IMR-90 (cell line): ENCODE data around the gene RNASE4. TPM values are rescaled to one million over a fixed set of nuclear protein-coding genes. Genes with fewer than 3 reads are reported as not detected.

ENCODE experiments used
- ATAC-seq: fragments of 200-7000 bp; cut with Tn5 transposase; 2 replicates; pipeline ENCODE4 v1.9.1; 2020; ENCODE audit warnings: low read depth, mild to moderate bottlenecking, moderate library complexity
- BruUV-seq: library from RNA; stranded (reverse); fragments of 400-500 nt; replicated peaks from 2 replicates; lab custom pipeline; 2021; lab: Mats Ljungman, UMichigan
- CTCF ChIA-PET: fragments of 300-600 bp; formaldehyde crosslinking; extraction: SDS; loops from one replicate; lab custom pipeline; 2021; ENCODE audit warnings: antibody characterized with exemption; lab: Yijun Ruan, JAX
- POLR2A ChIA-PET: fragments of 300-600 bp; sonication (Branson Sonifier 250); formaldehyde crosslinking; loops from one replicate; lab custom pipeline; 2022; ENCODE audit warnings: antibody characterized with exemption; ENCODE audit not compliant: unreplicated experiment; lab: Charles Lee
- DNase-seq: peaks from one replicate; pipeline ENCODE4 v3.0.0; 2013
- H2AFZ ChIP-seq: replicated peaks from 2 replicates; pipeline ENCODE3; 2013; ENCODE audit warnings: low read length, mild to moderate bottlenecking; ENCODE audit not compliant: poor library complexity
- H2AK5ac ChIP-seq: 2 replicates; pipeline ENCODE4 v1.6.1; 2013; ENCODE audit warnings: low read depth, low read length, inconsistent platforms
- H2AK9ac ChIP-seq: replicated peaks from 2 replicates; pipeline ENCODE3; 2013; ENCODE audit warnings: mild to moderate bottlenecking, low read depth, low read length, moderate library complexity; ENCODE audit not compliant: poor library complexity
- H2BK120ac ChIP-seq: 2 replicates; pipeline ENCODE4 v1.6.1; 2013; ENCODE audit warnings: low read depth, low read length, inconsistent platforms
- H2BK15ac ChIP-seq: 3 replicates; pipeline ENCODE4 v1.6.1; 2013; ENCODE audit warnings: low read depth, low read length, inconsistent platforms
- H2BK20ac ChIP-seq: 2 replicates; pipeline ENCODE4 v1.6.1; 2013; ENCODE audit warnings: low read depth, mild to moderate bottlenecking, inconsistent platforms, low read length, moderate library complexity
- H2BK5ac ChIP-seq: 2 replicates; pipeline ENCODE4 v1.6.1; 2013; ENCODE audit warnings: mild to moderate bottlenecking, low read depth, low read length, inconsistent platforms; ENCODE audit not compliant: poor library complexity, severe bottlenecking
- H3K14ac ChIP-seq: replicated peaks from 2 replicates; pipeline ENCODE4 v1.6.1; 2013; ENCODE audit warnings: low read depth, low read length, inconsistent platforms
- H3K18ac ChIP-seq: 2 replicates; pipeline ENCODE4 v1.6.1; 2013; ENCODE audit warnings: low read depth, low read length, control low read depth
- H3K23ac ChIP-seq: 2 replicates; pipeline ENCODE4 v1.6.1; 2013; ENCODE audit warnings: low read depth, low read length, inconsistent platforms
- H3K27ac ChIP-seq: 2 replicates; pipeline ENCODE4 v1.5.1; 2013; ENCODE audit warnings: mild to moderate bottlenecking, control low read depth, low read length; ENCODE audit not compliant: insufficient read depth
- H3K27me3 ChIP-seq: 2 replicates; pipeline ENCODE4 v1.6.1; 2013; ENCODE audit warnings: low read length; ENCODE audit not compliant: control insufficient read depth, insufficient read depth
- H3K36me3 ChIP-seq: 2 replicates; pipeline ENCODE4 v1.6.1; 2013; ENCODE audit warnings: low read length, mixed read lengths; ENCODE audit not compliant: control insufficient read depth, insufficient read depth
- H3K4ac ChIP-seq: 2 replicates; pipeline ENCODE4 v1.6.1; 2013; ENCODE audit warnings: low read depth, low read length, inconsistent platforms
- H3K4me1 ChIP-seq: 2 replicates; pipeline ENCODE4 v1.6.1; 2013; ENCODE audit warnings: low read length, mixed read lengths; ENCODE audit not compliant: control insufficient read depth, insufficient read depth
- H3K4me2 ChIP-seq: 2 replicates; pipeline ENCODE4 v1.6.1; 2013; ENCODE audit warnings: low read depth, mild to moderate bottlenecking, control low read depth, low read length, moderate library complexity
- H3K4me3 ChIP-seq: 2 replicates; pipeline ENCODE4 v1.5.1; 2013; ENCODE audit warnings: low read depth, mild to moderate bottlenecking, control low read depth, low read length, moderate library complexity; ENCODE audit not compliant: insufficient read depth
- H3K56ac ChIP-seq: 2 replicates; pipeline ENCODE4 v1.6.1; 2013; ENCODE audit warnings: low read length, inconsistent platforms; ENCODE audit not compliant: insufficient read depth; ENCODE audit errors: extremely low read depth
- H3K79me1 ChIP-seq, 2 experiments: 2 replicates each; pipeline ENCODE4 v1.6.1; 2013; ENCODE audit warnings: low read length in 2 of 2, inconsistent platforms in 1 of 2, low read depth in 1 of 2
- H3K9ac ChIP-seq: 2 replicates; pipeline ENCODE4 v1.6.1; 2013; ENCODE audit warnings: low read depth, low read length, control low read depth
- H3K9me1 ChIP-seq: 2 replicates; pipeline ENCODE4 v1.6.1; 2013; ENCODE audit warnings: low read length, inconsistent platforms; ENCODE audit not compliant: insufficient read depth
- H3K9me3 ChIP-seq: 2 replicates; pipeline ENCODE4 v1.6.1; 2013; ENCODE audit warnings: low read length; ENCODE audit not compliant: control insufficient read depth, insufficient read depth
- H4K20me1 ChIP-seq: 2 replicates; pipeline ENCODE4 v1.6.1; 2013; ENCODE audit warnings: low read length, inconsistent platforms; ENCODE audit not compliant: insufficient read depth
- H4K5ac ChIP-seq: 2 replicates; pipeline ENCODE4 v1.6.1; 2013; ENCODE audit warnings: mild to moderate bottlenecking, low read depth, low read length, control low read depth
- H4K8ac ChIP-seq, 2 experiments: 2 replicates each; pipeline ENCODE4 v1.6.1; 2013; ENCODE audit warnings: low read depth in 2 of 2, low read length in 2 of 2, control low read depth in 1 of 2, inconsistent platforms in 1 of 2
- H4K91ac ChIP-seq: 2 replicates; pipeline ENCODE4 v1.6.1; 2013; ENCODE audit warnings: low read depth, low read length, inconsistent platforms; ENCODE audit not compliant: insufficient read depth
- CEBPB ChIP-seq: IDR thresholded peaks from 2 replicates; pipeline ENCODE4 v1.6.1; 2012; ENCODE audit warnings: low read depth, low read length, improper control_type of control experiment
- NFE2L2 ChIP-seq: fragments of 150-350 bp; IDR thresholded peaks from 2 replicates; pipeline ENCODE4 v1.6.1; 2016; ENCODE audit warnings: low read depth, mild to moderate bottlenecking, low read length
- RAD21 ChIP-seq: IDR thresholded peaks from 2 replicates; pipeline ENCODE4 v1.6.1; 2012; ENCODE audit warnings: low read length, improper control_type of control experiment
- WGBS, 2 experiments: methylation state at CpG; one replicate each; pipeline versions ENCODE4 v1.1.5 to v1.1.7; 2013; ENCODE audit warnings: missing lambda C conversion rate in 2 of 2; ENCODE audit not compliant: insufficient read length in 1 of 2; ENCODE audit errors: extremely low coverage in 2 of 2; 5-methylcytosine and 5-hydroxymethylcytosine counted together
- dilution Hi-C: fragments of 300-500 bp; cut with HindIII; formaldehyde crosslinking; loops from one replicate; pipeline ENCODE4 v1.14.3; 2018; ENCODE audit warnings: low sequenced_read_pairs; ENCODE audit not compliant: unreplicated experiment
- in situ Hi-C: fragments of 300-500 bp; cut with MboI; formaldehyde crosslinking; loops from 3 replicates; pipeline ENCODE4 v1.14.3; 2019; ENCODE audit warnings: low sequenced_read_pairs, inconsistent platforms, mixed read lengths
- intact Hi-C: fragments of 100-400 bp; cut with micrococcal nuclease; formaldehyde crosslinking; loops from 2 replicates; pipeline ENCODE4 v1.10.0; 2022
- polyA plus RNA-seq, 3 experiments: library from polyadenylated mRNA; depleted of rRNA; stranded (reverse); fragments of >200 nt; gene quantifications; 2 replicates each; pipeline ENCODE4 v1.2.3, GENCODE V29; 2012; ENCODE audit warnings: low replicate concordance in 1 of 3
- total RNA-seq: library from RNA; depleted of rRNA; stranded (reverse); fragments of >200 nt; gene quantifications from 2 replicates; pipeline ENCODE4 v1.2.3, GENCODE V29; 2012

RNASE4 gene
- total and polyA plus RNA-seq, 2 of the 4 experiments (the other 2 are of a cell fraction), result 10.4 to 11.6 TPM

DNA sequence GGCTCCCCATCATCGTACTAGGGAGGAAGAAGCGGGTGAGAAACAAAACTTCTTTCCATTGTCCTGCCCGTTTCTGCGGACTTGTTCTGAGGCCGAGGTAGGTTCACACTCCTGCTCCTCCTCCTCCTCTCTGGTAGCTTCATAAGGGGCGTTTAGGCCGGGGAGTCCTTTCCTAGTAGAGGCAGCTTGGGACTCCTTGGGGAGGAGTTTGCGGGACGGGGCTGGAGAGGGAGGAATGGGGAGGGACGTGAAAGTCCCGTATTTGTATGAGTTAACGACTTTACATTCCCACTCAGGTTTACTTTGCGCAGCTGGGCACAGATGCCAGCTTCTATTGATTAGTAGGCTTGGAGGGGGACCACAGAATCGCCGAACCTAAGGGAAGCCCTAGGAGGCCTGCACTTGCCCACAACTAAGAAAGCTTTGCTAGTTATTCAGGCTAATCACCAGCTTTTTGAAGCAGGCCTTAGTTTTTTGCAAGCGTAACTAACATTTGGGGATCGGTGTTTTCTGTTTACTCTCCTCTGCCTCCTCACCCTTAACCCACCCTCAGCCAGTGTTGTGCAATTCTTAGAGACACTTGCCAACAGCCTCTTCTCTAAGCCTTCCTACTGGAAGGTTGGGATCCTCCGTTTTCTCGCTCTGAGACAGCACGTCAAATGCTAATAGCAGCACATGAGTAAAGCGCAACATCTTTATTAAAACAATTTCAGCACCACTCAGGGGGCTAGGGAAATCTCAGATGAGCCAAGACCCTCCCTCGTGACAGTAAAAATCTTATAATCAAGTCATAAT lies 499 bp downstream of the RNASE4 start:
- 49% methylated on average over 4 of the region's 22 CpGs; no CpG with 5 or more reads in 1 of the 2 experiments for WGBS, 2 experiments
- peak overlapping the region; percentile 88 for H3K4me2 ChIP-seq
- 0 out of 2 replicates have a peak overlapping the region, but pooled peaks have one; percentile 7 for H2BK120ac ChIP-seq
- peak overlapping the region; percentile 48 for H2BK5ac ChIP-seq
- peak overlapping the region; percentile 65 for H3K4me3 ChIP-seq
- peak; percentile 43 for DNase-seq
- peak overlapping the region; percentile 58 for H3K27ac ChIP-seq
- H3K79me1 ChIP-seq, result peaks cover 3 to 6% of the 10 kb centered on the region in 2 experiments; a peak in 1 of 4 replicates
- POLR2A ChIA-PET, result no interaction called here
- peak overlapping the region; percentile 46; the same call in 1 of the 2 replicates for H3K18ac ChIP-seq
- H2BK15ac ChIP-seq, result no peak overlapping the region
- H3K4ac ChIP-seq, result peak overlapping the region; percentile 59
- peak overlapping the region; percentile 76 for H3K23ac ChIP-seq
- H2AK5ac ChIP-seq, result no peak overlapping the region
- H4K20me1 ChIP-seq, result peaks cover 6% of the 10 kb centered on the region
- H3K27me3 ChIP-seq, result no peaks in the 10 kb centered on the region
- H3K9ac ChIP-seq, result peak overlapping the region; percentile 86
- no peaks in the 10 kb centered on the region for H3K9me3 ChIP-seq
- no peaks in the 10 kb centered on the region for H3K4me1 ChIP-seq
- no peaks in the 10 kb centered on the region for H3K36me3 ChIP-seq
- H3K14ac ChIP-seq, result peak overlapping the region; percentile 64
- H2AFZ ChIP-seq, result peak overlapping the region; percentile 93
- peak overlapping the region; percentile 43; the same call in 1 of the 2 replicates for H4K5ac ChIP-seq
- CTCF ChIA-PET, result interaction anchor here (0.5 to 1.6 kb wide), 3 partner anchors 10 to 286 kb away, joined by 4 to 6 read pairs (median 4); no protein-coding TSS in a partner anchor
- H2BK20ac ChIP-seq, result no peak overlapping the region
- no peak for ATAC-seq
- no TSS peak for BruUV-seq
- intact Hi-C loops (loop anchor here (5.0 kb wide), 1 partner anchor 417 kb away; the partner anchor contains the start of gene TMEM253), in situ Hi-C loops (loop anchor here (5.0 to 10.0 kb wide), 3 partner anchors 53 to 360 kb away; partner anchors contain the start of gene TEP1), dilution Hi-C loops (no loop called here)
- H4K91ac ChIP-seq, result peak overlapping the region; percentile 62
- H4K8ac ChIP-seq, result peak overlapping the region; percentile 48 to 65; a peak in 2 of 4 replicates
- peak overlapping the region; percentile 60; the same call in 1 of the 2 replicates for H3K56ac ChIP-seq
- H3K9me1 ChIP-seq, result peaks cover 4% of the 10 kb centered on the region; the same call in 1 of the 2 replicates
- no peak overlapping the region for H2AK9ac ChIP-seq
- TF ChIP-seq RAD21 (no peak), CEBPB (peak; percentile 92), NFE2L2 (no peak)
